Heart left ventricle (tissue), 16 donors: Measurements from ENCODE around the gene MS4A12. TPM values are rescaled to one million over a fixed set of nuclear protein-coding genes. Genes with fewer than 3 reads are reported as not detected.

ENCODE experiments used
- ATAC-seq, 4 donors: fragments of 200-7000 bp; cut with Tn5 transposase; one replicate each; pipeline ENCODE4 v1.9.1; 2020 to 2022; ENCODE audit warnings: moderate library complexity in 4 of 4, mild to moderate bottlenecking in 3 of 4, moderate number of reproducible peaks in 1 of 4
- DNase-seq, 5 donors: peaks; one replicate each; pipeline ENCODE4 v3.0.0-alpha.2; 2020
- H3K27ac ChIP-seq, 12 donors: fragments of 200-600 bp; sonication (generic) in 4 of 12; one replicate each; pipeline versions ENCODE4 v1.5.0 to v1.8.0; 2016 to 2022; ENCODE audit warnings: mild to moderate bottlenecking in 2 of 12
- H3K27me3 ChIP-seq, 9 donors: fragments of 200-600 bp; sonication (generic) in 2 of 9; one replicate each; pipeline versions ENCODE4 v1.5.1 to v1.8.0; 2016 to 2022; ENCODE audit warnings: mild to moderate bottlenecking in 3 of 9
- H3K36me3 ChIP-seq, 9 donors: fragments of 200-600 bp; sonication (generic) in 2 of 9; one replicate each; pipeline versions ENCODE4 v1.5.0 to v1.8.0; 2018 to 2022; ENCODE audit warnings: mild to moderate bottlenecking in 2 of 9
- H3K4me1 ChIP-seq, 12 donors: fragments of 200-600 bp; sonication (generic) in 4 of 12; one replicate each; pipeline versions ENCODE4 v1.5.0 to v1.8.0; 2016 to 2022; ENCODE audit warnings: mild to moderate bottlenecking in 3 of 12
- H3K4me3 ChIP-seq, 12 donors: fragments of 200-600 bp; sonication (generic) in 4 of 12; one replicate each; pipeline versions ENCODE4 v1.5.0 to v1.8.0; 2017 to 2022; ENCODE audit warnings: mild to moderate bottlenecking in 9 of 12, moderate library complexity in 4 of 12
- H3K9me3 ChIP-seq, 12 donors: fragments of 200-600 bp; sonication (generic) in 4 of 12; one replicate each; pipeline versions ENCODE4 v1.5.0 to v1.8.0; 2016 to 2022; ENCODE audit warnings: mild to moderate bottlenecking in 1 of 12
- POLR2A ChIP-seq, 2 donors: fragments of 450-650 bp; IDR thresholded peaks; one replicate each; pipeline ENCODE4 v1.6.1; 2017; ENCODE audit warnings: antibody characterized with exemption in 2 of 2, mild to moderate bottlenecking in 2 of 2, moderate library complexity in 2 of 2
- WGBS, 4 donors: extraction: QIAGEN DNeasy Blood & Tissue Kit in 2 of 4; methylation state at CpG; one replicate each; pipeline versions ENCODE4 v1.1.5 to v1.1.7; 2013 to 2018; 5-methylcytosine and 5-hydroxymethylcytosine counted together
- intact Hi-C, 10 donors: fragments of 100-400 bp; cut with DNase I; formaldehyde crosslinking; loops; one replicate each; pipeline versions ENCODE4 v1.11.1 to v1.14.2; 2022
- polyA plus RNA-seq, 2 donors: library from polyadenylated mRNA; stranded (reverse); fragments of 200-250 nt; gene quantifications; one replicate each; pipeline ENCODE4 v1.2.3, GENCODE V29; 2013
- total RNA-seq, 9 donors: library from RNA; depleted of rRNA in 2 of 9; stranded (reverse); fragments of >200 nt in 2 of 9; fragmentation: NEBNext Ultra II Directional in 3 of 9; extraction: Animal tissue kit (Norgen Biotek cat#: 25700) in 3 of 9; gene quantifications; one replicate each; pipeline versions ENCODE4 v1.1.0 to v1.2.4, GENCODE V29; 2016 to 2023
- TF ChIP-seq, protein P1 (sequence below), 12 donors: fragments of 200-600 bp; sonication (generic) in 4 of 12; IDR thresholded peaks; one replicate each; pipeline versions ENCODE4 v1.5.0 to v1.8.0; 2018 to 2022; ENCODE audit warnings: antibody characterized with exemption in 12 of 12, mild to moderate bottlenecking in 5 of 12
- donor health status: ischemic (EF 13 %, LVEDD 7.1; RV severe dilation, severe dysfunction).
- donor health status: healthy with polysubstance abuse.
- donor health status: DM: no; HTN: yes; CAD: no.
- donor health status: DM: no; HTN: no; CAD: no.
- donor health status: ischemic (EF 25% LVEDD 6.9; RV normal size, moderate dysfunction).
- donor health status: ischemic (EF 25% LVEDD 5.7; RV mildly dilated, moderate dysfunction).
- donor health status: healthy.
- donor health status: DM: yes; HTN: yes; CAD: no.
- donor health status: ischemic (EF 35%, LVEDD 5.7; RV mildly dilated, moderate dysfunction).
- donor health status: nonischemic (EF 11% LVEDD 7.7; RV severe dilation, severe dysfunction).
- donor health status: DM: yes; HTN: yes; CAD: no.
- donor health status: PGD.
- donor health status: ischemic (EF 29% LVEDD 5.4; RV normal size, mild dysfunction).
- donor health status: nonischemic (EF 23%, LVEDD 6.1; RV moderate dilation, normal function).

MS4A12 gene
- total and polyA plus RNA-seq, 11 donors = not detected

DNA sequence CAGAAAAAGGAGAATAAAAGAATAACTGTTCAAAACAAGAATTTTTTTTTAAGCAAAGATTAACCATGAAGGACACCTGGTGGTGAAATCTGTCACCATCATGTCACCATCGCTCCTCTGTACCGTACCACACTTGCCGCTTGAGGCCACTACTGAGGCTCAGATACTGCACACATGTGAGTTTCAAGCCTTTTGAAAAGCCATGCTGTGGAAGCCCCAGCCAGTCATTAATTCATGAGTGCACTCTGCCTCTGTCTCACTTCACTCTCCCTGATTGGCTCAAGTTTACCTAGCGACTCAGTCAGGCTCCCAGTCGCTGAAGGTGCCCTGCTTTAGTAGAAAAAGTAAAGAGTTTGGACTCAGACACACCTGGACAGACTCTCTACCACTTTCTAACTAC lies 6.6 kb upstream of the MS4A12 start:
- TF ChIP-seq, protein P1, sequence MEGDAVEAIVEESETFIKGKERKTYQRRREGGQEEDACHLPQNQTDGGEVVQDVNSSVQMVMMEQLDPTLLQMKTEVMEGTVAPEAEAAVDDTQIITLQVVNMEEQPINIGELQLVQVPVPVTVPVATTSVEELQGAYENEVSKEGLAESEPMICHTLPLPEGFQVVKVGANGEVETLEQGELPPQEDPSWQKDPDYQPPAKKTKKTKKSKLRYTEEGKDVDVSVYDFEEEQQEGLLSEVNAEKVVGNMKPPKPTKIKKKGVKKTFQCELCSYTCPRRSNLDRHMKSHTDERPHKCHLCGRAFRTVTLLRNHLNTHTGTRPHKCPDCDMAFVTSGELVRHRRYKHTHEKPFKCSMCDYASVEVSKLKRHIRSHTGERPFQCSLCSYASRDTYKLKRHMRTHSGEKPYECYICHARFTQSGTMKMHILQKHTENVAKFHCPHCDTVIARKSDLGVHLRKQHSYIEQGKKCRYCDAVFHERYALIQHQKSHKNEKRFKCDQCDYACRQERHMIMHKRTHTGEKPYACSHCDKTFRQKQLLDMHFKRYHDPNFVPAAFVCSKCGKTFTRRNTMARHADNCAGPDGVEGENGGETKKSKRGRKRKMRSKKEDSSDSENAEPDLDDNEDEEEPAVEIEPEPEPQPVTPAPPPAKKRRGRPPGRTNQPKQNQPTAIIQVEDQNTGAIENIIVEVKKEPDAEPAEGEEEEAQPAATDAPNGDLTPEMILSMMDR (IDR thresholded peaks at IDR 0.05) = peak in 2 of 12 donors; percentile 17 to 44
- TF ChIP-seq POLR2A (IDR thresholded peaks at IDR 0.05) = no peak
- intact Hi-C loops = loop anchor here in 1 of 10 donors (5.0 kb wide), 1 partner anchor 124 kb away; no protein-coding TSS in a partner anchor
- ATAC-seq (no peak), DNase-seq (no peak)
- H3K27me3 ChIP-seq = peaks cover 0 to 3% (median 0%) of the 10 kb centered on the region in 9 donors
- H3K27ac ChIP-seq = no peak overlapping the region
- no peaks in the 10 kb centered on the region for H3K9me3 ChIP-seq
- 63 to 73% (median 70%) methylated on average over 5 of the region's 5 CpGs for WGBS, 4 donors
- H3K4me3 ChIP-seq = no peak overlapping the region
- no peaks in the 10 kb centered on the region for H3K36me3 ChIP-seq
- peaks cover 0 to 8% (median 0%) of the 10 kb centered on the region in 12 donors for H3K4me1 ChIP-seq

DNA sequence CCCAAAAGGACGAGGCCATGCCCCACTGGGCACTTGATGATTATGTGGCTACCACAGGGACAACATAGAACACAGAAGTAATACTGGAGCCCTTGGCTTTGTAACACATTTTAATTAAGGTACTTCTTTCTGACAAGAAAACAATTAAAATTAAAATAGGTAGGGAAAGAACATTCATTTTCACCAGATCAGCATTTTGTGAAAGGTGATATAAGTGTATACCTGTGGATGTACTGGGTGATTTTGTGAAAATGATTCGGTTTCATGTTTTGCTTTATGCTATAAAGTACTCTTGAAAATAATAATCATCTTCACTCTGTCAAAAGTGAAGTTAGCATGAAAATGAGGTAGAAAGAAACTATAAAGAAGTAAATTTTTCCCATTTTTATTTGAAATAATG lies 876 bp downstream of the MS4A12 start:
- ATAC-seq (no peak), DNase-seq (no peak)
- intact Hi-C loops = no loop called here
- H3K4me3 ChIP-seq = no peak overlapping the region
- no peaks in the 10 kb centered on the region for H3K36me3 ChIP-seq
- H3K27ac ChIP-seq = no peak overlapping the region
- no peaks in the 10 kb centered on the region for H3K9me3 ChIP-seq
- H3K4me1 ChIP-seq = peaks cover 0 to under 1% (median 0%) of the 10 kb centered on the region in 12 donors
- H3K27me3 ChIP-seq = no peaks in the 10 kb centered on the region
- 68 to 84% (median 74%) methylated on average over 2 of the region's 2 CpGs for WGBS, 4 donors
- TF ChIP-seq, protein P1 (IDR thresholded peaks at IDR 0.05) = no peak
- TF ChIP-seq POLR2A (IDR thresholded peaks at IDR 0.05) = no peak

DNA sequence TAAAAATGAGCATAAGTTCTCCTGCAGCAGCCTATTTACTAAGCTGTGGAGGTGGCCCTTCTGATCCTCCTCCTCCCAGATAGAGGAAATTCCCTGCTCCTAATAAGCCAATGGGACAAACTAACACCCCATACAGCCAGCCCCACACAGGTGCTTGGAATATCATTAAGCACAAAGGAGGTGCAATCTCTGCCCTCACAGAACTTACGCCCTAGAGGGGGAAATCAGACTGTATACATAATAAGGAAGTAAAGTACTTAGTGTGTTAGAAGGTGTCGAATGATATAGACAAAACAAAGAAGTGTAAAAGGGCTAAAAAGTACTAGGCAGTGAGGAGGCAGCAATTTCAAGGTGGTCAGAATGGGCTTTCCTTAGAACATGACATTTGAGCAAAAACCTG lies 5.8 kb downstream of the MS4A12 start:
- intact Hi-C loops = no loop called here
- Histone ChIP-seq H3K27me3 (no peaks in the 10 kb centered on the region), H3K4me3 (no peak overlapping the region), H3K4me1 (peaks cover 0 to 3% (median 0%) of the 10 kb centered on the region in 12 donors), H3K36me3 (no peaks in the 10 kb centered on the region), H3K9me3 (no peaks in the 10 kb centered on the region), H3K27ac (no peak overlapping the region)
- 53 to 94% (median 68%) methylated on average over 2 of the region's 2 CpGs for WGBS, 4 donors
- TF ChIP-seq POLR2A (IDR thresholded peaks at IDR 0.05) = no peak
- TF ChIP-seq, protein P1 (IDR thresholded peaks at IDR 0.05) = no peak
- DNase-seq (no peak), ATAC-seq (no peak)

DNA sequence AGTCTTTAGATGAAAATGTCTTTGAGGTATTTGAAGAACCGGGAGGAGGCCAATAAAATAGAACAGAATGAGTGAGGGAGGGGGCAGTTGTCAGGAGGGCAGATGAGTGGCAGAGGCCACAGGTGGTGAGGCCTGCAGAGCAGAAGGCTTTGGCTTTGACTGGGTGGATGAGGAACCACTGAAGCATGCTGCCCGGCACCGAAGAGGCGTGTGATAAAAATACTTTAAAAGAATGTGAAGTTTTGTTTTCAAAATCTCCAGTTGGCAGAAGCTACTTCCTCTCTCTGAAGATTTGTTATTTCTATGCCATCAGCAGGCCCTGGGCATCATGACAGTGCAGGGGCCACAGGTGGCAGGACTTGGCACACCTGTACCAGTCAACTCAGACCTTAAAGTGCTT lies 6.3 kb downstream of the MS4A12 start:
- Histone ChIP-seq H3K4me3 (no peak overlapping the region), H3K27ac (no peak overlapping the region), H3K4me1 (peaks cover 0 to 3% (median 0%) of the 10 kb centered on the region in 12 donors), H3K9me3 (no peaks in the 10 kb centered on the region), H3K27me3 (no peaks in the 10 kb centered on the region), H3K36me3 (no peaks in the 10 kb centered on the region)
- intact Hi-C loops = no loop called here
- no peak for DNase-seq
- TF ChIP-seq, protein P1 (IDR thresholded peaks at IDR 0.05) = no peak
- no peak for TF ChIP-seq POLR2A (IDR thresholded peaks at IDR 0.05)
- peak in 1 of 4 donors; percentile 41 for ATAC-seq
- 67 to 73% (median 72%) methylated on average over 4 of the region's 4 CpGs for WGBS, 4 donors
